ENCODE results near the gene ACER3.
"Not testable (repeated sequence)": the region's sequence is repeated elsewhere in the genome, so short reads cannot be mapped to it uniquely, and the experiment has no call there.

The ACER3 gene

GRCh38 chr11:77042111-77042726 is 181.5 kb downstream of the ACER3 start:
- no peak for DNase-seq

GRCh38 chr11:77044356-77044755 is 183.6 kb downstream of the ACER3 start:
- no peak for DNase-seq

GRCh38 chr11:77044886-77045285 is 184.2 kb downstream of the ACER3 start:
- no peak for DNase-seq

DNA sequence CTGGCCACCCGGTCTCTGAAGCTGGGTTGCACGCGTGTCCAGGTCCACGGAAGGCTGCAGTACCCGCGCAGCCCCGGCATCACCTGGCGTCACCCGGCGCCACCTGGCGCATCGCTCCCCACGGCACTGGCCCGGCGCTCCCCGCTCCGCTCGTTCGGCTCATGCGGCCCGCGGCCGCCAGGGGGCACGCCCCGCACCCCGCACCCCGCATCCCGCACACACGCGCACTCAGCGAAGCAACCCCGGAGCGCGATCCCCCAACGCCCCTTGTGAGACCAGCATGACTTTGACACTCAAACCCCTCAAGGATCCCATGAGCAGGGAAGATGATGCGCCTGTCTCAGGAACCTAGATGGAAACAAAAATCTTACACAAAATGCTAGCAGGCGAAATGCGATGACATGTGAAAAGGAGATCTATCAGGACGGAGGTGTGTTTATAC is 185.4 kb downstream of the ACER3 start:
- DNase-seq, result no peak

DNA sequence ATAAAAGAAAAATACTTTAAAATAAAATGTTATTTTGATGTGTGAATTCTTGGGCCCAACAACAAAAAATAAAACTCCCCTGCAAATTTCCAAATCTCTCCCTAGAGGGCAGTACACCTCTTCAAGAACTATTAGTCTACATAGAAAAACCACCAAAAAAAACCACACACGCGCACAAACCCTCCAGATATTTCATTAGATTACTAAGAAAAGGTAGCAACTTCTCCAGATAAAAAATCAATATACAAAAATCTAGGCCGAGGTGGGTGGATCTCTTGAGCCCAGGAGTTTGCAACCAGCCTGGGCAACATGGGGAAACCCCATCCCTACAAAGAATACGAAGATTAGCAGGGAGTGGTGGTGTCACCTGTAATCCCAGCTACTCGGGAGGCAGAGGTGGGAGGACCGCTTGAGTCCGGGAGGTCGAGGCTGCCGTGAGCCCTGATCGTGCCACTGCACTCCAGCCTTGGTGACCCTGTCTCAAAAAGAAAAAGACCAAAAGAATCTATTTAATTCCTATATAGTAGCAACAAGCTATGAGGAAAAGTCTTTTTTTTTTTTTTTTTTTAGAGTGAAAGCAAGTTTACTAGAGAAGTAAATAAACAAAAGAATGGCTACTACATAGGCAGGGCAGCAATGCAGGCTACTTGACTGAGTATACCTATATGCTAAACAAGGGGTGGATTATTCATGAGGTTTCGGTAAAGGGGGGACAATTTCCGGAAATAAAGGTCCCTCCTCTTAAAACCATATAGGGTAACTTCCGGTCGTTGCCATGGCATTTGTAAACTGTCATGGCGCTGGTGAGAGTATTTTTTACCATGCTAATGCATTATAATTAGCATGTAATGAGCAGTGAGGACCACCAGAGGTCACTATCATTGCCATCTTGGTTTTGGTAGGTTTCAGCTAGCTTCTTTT is 186.5 kb downstream of the ACER3 start:
- DNase-seq, result peak; percentile 49 to 90

GRCh38 chr11:77047928-77048446 is 187.3 kb downstream of the ACER3 start:
- DNase-seq, result not testable (repeated sequence)

- no peak for DNase-seq
Observed at GRCh38 chr11:77049026-77049425, 188.3 kb downstream of the ACER3 start.

DNA sequence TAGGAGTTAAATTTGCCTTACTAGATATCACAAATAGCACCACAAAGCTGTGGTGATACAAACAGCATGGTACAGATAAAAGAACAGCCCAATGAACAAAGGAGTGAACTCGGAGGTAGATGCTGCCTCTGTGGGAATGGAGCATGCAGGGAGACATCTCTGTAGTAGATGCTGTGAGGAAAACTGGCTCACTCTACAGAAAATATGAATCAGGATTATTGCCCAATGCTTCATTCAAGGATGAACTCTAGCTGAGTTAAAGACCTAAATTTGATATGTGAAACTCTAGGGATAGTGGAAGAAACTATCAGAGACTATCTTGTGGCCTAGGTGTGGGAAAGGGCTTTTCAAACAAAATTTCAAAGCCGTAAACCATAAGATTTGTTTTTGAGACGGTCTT is 190.8 kb downstream of the ACER3 start:
- no peak for DNase-seq

GRCh38 chr11:77052518-77052917 is 191.8 kb downstream of the ACER3 start:
- DNase-seq, result no peak

- no peak for DNase-seq
Observed at GRCh38 chr11:77053217-77054015, 192.7 kb downstream of the ACER3 start.

GRCh38 chr11:77054084-77054483 is 193.4 kb downstream of the ACER3 start:
- no peak for DNase-seq

- DNase-seq, result no peak
Observed at GRCh38 chr11:77055101-77055561, 194.4 kb downstream of the ACER3 start.

- no peak for DNase-seq
Observed at GRCh38 chr11:77055913-77056312, 195.2 kb downstream of the ACER3 start.

- DNase-seq, result no peak
Observed at GRCh38 chr11:77056814-77057402, 196.2 kb downstream of the ACER3 start.

- DNase-seq, result no peak
Observed at GRCh38 chr11:77057938-77058474, 197.3 kb downstream of the ACER3 start.

- DNase-seq, result no peak
Observed at GRCh38 chr11:77058900-77059299, 198.2 kb downstream of the ACER3 start.

DNA sequence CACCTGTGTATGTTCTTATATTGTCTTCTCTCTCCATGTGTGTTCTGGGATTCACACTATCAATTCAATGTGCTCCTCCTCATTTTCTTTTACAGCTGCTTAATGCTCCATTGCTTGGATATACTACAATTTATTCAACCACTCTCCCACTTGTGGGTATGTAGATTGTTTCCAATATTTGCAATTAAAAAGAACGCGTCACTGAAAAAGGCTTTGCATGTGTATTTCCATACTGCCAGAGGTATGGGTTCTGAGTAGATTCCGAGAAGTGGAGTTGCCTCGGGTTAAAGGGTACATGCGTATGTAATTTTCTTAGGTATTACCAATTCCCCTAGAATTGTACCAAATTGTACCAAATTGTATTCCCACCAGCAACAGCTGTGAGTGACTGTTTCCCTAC is 199.1 kb downstream of the ACER3 start:
- no peak for DNase-seq

- no peak for DNase-seq
Observed at GRCh38 chr11:77060234-77060633, 199.5 kb downstream of the ACER3 start.

DNA sequence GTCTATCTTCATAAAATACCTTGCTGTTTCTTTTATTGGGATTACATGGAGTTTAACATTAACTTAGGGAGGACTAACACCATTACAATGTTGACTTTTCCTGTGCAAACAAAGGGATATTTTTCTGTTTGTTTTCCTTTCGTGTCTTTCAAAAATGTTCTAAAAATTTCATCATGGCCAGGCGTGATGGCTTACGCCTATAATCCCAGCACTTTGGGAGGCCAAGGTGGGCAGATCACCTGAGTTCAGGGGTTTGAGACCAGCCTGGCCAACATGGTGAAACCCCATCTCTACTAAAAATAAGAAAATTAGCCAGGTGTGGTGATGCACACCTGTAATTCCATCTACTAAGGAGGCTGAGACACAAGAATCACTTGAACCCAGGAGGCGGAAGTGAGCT is 200.5 kb downstream of the ACER3 start:
- DNase-seq, result not testable (repeated sequence)

DNA sequence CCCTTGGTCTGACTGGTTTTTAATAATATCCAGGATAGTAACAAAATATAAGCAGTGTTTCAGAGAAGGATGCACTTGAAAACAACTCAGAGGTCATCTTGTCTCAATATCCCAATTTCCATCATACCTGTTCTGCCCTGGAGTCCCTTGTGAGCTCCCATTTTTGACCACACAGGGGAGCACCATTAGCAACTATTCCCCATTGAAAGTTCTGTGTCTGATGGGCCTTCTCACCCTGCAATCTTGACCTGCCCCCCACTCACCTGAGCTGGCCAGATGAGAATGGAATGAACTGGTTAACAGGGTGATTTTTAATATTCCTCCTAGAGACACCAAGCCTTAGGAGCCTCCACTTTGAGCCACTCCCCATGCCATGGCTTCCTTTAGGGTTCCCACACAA is 202.2 kb downstream of the ACER3 start:
- DNase-seq, result no peak

DNA sequence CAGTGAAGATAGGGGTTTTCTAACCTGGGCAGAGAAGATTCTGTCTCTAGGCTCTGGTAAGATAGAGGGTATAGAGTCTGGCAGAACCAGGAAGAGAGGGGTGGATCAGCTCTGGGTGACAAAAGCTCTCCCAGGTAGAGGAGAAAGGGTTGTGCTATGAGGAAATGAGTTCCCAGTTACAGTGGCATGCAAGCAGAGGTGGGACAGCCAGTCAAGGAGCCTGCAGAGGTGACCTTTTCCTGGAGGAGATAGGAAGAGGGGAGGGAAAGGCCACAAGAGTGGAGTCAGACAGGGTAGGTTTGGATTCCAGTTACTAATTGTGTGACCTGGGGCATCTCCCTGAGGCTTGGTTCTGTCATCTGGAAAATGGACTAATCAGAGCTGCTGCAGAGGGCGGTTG is 202.7 kb downstream of the ACER3 start:
- no peak for DNase-seq

- no peak for DNase-seq
Observed at GRCh38 chr11:77063861-77064260, 203.1 kb downstream of the ACER3 start.

All from hippocampal formation (tissue), 2 donors.